ENCODE results near the gene C1QTNF6. TPM values are rescaled to one million over a fixed set of nuclear protein-coding genes. Genes with fewer than 3 reads are reported as not detected.

C1QTNF6 gene
- total RNA-seq, 1 experiment from 2014 or later = 25.0 TPM

- no peak for ATAC-seq
- BruUV-seq (replicated peaks) = no TSS peak
- CTCF ChIA-PET = no interaction called here
- Histone ChIP-seq H3K9me3 (ENCODE audit: control insufficient read depth, insufficient read depth, low read depth, low read length) (no peaks in the 10 kb centered on the region), H3K4me1 (ENCODE audit: control insufficient read depth, insufficient read depth, low read length) (peaks cover 21% of the 10 kb centered on the region), H3K4me3 (ENCODE audit: low read depth in 2 of 2, low read length in 2 of 2) (no peak overlapping the region), H3K36me3 (ENCODE audit: control insufficient read depth, insufficient read depth, low read length) (no peaks in the 10 kb centered on the region), H3K27ac (ENCODE audit: low read length) (no peak overlapping the region), H3K27me3 (ENCODE audit: control insufficient read depth, insufficient read depth, low read length) (no peaks in the 10 kb centered on the region)
- POLR2A ChIA-PET = no interaction called here
- in situ Hi-C loops (cut with HindIII; ENCODE audit: low pct_unique_long_range_greater_than_20kb, low sequenced_read_pairs) (no loop called here), intact Hi-C loops (cut with micrococcal nuclease; ENCODE audit: unreplicated experiment) (no loop called here)
- no peak for DNase-seq (ENCODE audit: low read depth, low spot score)
- no peak for TF ChIP-seq POLR2AphosphoS5 (IDR thresholded peaks at IDR 0.05; ENCODE audit: low read depth, low read length)
- TF ChIP-seq CTCF (IDR thresholded peaks at IDR 0.05) = no peak
- TF ChIP-seq SIN3A (IDR thresholded peaks at IDR 0.05; ENCODE audit: borderline replicate concordance, insufficient read depth, low read depth, low read length) = no peak
- no peak for TF ChIP-seq TCF7L2 (IDR thresholded peaks at IDR 0.05; ENCODE audit: low read depth, low read length)
- no peak for TF ChIP-seq REST (IDR thresholded peaks at IDR 0.05; ENCODE audit: insufficient read depth in 1 of 2, low read depth in 2 of 2, low read length in 1 of 2)
Measured at GRCh38 chr22:37226514-37226913, 38.5 kb upstream of the C1QTNF6 start.

- Histone ChIP-seq H3K27ac (ENCODE audit: low read length) (no peak overlapping the region), H3K27me3 (ENCODE audit: control insufficient read depth, insufficient read depth, low read length) (no peaks in the 10 kb centered on the region), H3K36me3 (ENCODE audit: control insufficient read depth, insufficient read depth, low read length) (no peaks in the 10 kb centered on the region), H3K4me3 (ENCODE audit: low read depth in 2 of 2, low read length in 2 of 2) (no peak overlapping the region), H3K9me3 (ENCODE audit: control insufficient read depth, insufficient read depth, low read depth, low read length) (no peaks in the 10 kb centered on the region), H3K4me1 (ENCODE audit: control insufficient read depth, insufficient read depth, low read length) (peaks cover 21% of the 10 kb centered on the region)
- POLR2A ChIA-PET = no interaction called here
- TF ChIP-seq SIN3A (IDR thresholded peaks at IDR 0.05; ENCODE audit: borderline replicate concordance, insufficient read depth, low read depth, low read length) (no peak), POLR2AphosphoS5 (IDR thresholded peaks at IDR 0.05; ENCODE audit: low read depth, low read length) (no peak), REST (IDR thresholded peaks at IDR 0.05; ENCODE audit: insufficient read depth in 1 of 2, low read depth in 2 of 2, low read length in 1 of 2) (no peak), TCF7L2 (IDR thresholded peaks at IDR 0.05; ENCODE audit: low read depth, low read length) (no peak), CTCF (IDR thresholded peaks at IDR 0.05) (no peak)
- CTCF ChIA-PET = interaction anchor here (0.6 kb wide), 1 partner anchor 23 kb away, joined by 4 read pairs; no protein-coding TSS in a partner anchor
- in situ Hi-C loops (cut with HindIII; ENCODE audit: low pct_unique_long_range_greater_than_20kb, low sequenced_read_pairs) = no loop called here
- no peak for DNase-seq (ENCODE audit: low read depth, low spot score)
- intact Hi-C loops (cut with micrococcal nuclease; ENCODE audit: unreplicated experiment) = no loop called here
- no TSS peak for BruUV-seq (replicated peaks)
- ATAC-seq = no peak
Measured at GRCh38 chr22:37226087-37226486, 38.0 kb upstream of the C1QTNF6 start.

Data from Panc1 (cell line).